ENCODE results near the gene DIS3L. TPM values are rescaled to one million over a fixed set of nuclear protein-coding genes. Genes with fewer than 3 reads are reported as not detected.

The DIS3L gene
- total and polyA plus RNA-seq, 2 donors (not counting 3 experiments of a cell fraction or from before 2014, with no cell fraction given), result 7.8 to 27.9 TPM

GRCh38 chr15:66309828-66310227 lies 16.5 kb downstream of the DIS3L start:
- CTCF ChIA-PET, result no interaction called here

More at GRCh38 chr15:66309828-66310227, 16.5 kb downstream of the DIS3L start:
- no peak overlapping the region for H3K4me3 ChIP-seq (replicated peaks in 1 of 3; ENCODE audit: insufficient read depth in 1 of 3, low read depth in 1 of 3, low read length in 3 of 3)
- no peaks in the 10 kb centered on the region for H3K9me3 ChIP-seq (replicated peaks; ENCODE audit: control insufficient read depth, insufficient read depth, low read length)
- H2AFZ ChIP-seq (ENCODE audit: low read depth, low read length), result no peak overlapping the region
- dilution Hi-C loops (cut with MboI; ENCODE audit: extremely low pct_ligation_motif_present, low sequenced_read_pairs), result loop anchor here (25.0 kb wide), 1 partner anchor 102 kb away; no protein-coding TSS in a partner anchor
- DNase-seq (ENCODE audit: low read depth, low spot score) (no peak), FAIRE-seq (no peak)
- H3K9me1 ChIP-seq (replicated peaks; ENCODE audit: control insufficient read depth, extremely low read depth, insufficient read depth, low read length), result no peaks in the 10 kb centered on the region
- H3K79me2 ChIP-seq (ENCODE audit: control insufficient read depth, insufficient read depth, low read length), result no peaks in the 10 kb centered on the region
- TF ChIP-seq POLR2A (IDR thresholded peaks at IDR 0.05; ENCODE audit: low read depth, low read length) (no peak), JUN (IDR thresholded peaks at IDR 0.05; ENCODE audit: borderline replicate concordance, insufficient read depth, insufficient read length, low read depth) (no peak), EZH2 (IDR thresholded peaks at IDR 0.05; ENCODE audit: borderline replicate concordance, low read depth, low read length, severe bottlenecking) (no peak), GATA2 (IDR thresholded peaks at IDR 0.05; ENCODE audit: insufficient read depth, insufficient read length, low read depth, low read length) (no peak), MYC (IDR thresholded peaks at IDR 0.05; ENCODE audit: low read depth, low read length) (no peak), CTCF (IDR thresholded peaks at IDR 0.05; ENCODE audit: extremely low read depth in 1 of 2, insufficient read depth in 1 of 2, low read depth in 1 of 2, low read length in 2 of 2) (no peak), POLR2AphosphoS5 (IDR thresholded peaks at IDR 0.05; ENCODE audit: insufficient read depth, low read depth, low read length) (no peak), MAX (IDR thresholded peaks at IDR 0.05; ENCODE audit: insufficient read depth, insufficient read length) (no peak), FOS (IDR thresholded peaks at IDR 0.05; ENCODE audit: borderline replicate concordance, insufficient read depth, low read length) (no peak)
- POLR2A ChIA-PET, result no interaction called here
- H3K27ac ChIP-seq (ENCODE audit: insufficient read depth, low read depth, low read length), result no peak overlapping the region
- H3K9ac ChIP-seq (replicated peaks; ENCODE audit: extremely low read depth, insufficient read depth, low read length), result no peak overlapping the region
- H3K4me1 ChIP-seq (ENCODE audit: control insufficient read depth, extremely low read depth, insufficient read depth, low read length), result no peaks in the 10 kb centered on the region
- no peaks in the 10 kb centered on the region for H4K20me1 ChIP-seq (replicated peaks; ENCODE audit: control insufficient read depth, extremely low read depth, insufficient read depth, low read length)
- peaks cover 0 to 5% of the 10 kb centered on the region in 2 experiments for H3K36me3 ChIP-seq (ENCODE audit: control insufficient read depth in 2 of 2, extremely low read depth in 1 of 2, insufficient read depth in 2 of 2, low read length in 2 of 2)
- H3K4me2 ChIP-seq (ENCODE audit: insufficient read depth, low read length), result no peak overlapping the region
- intact Hi-C loops (cut with micrococcal nuclease), result no loop called here
- BruUV-seq (replicated peaks), result no TSS peak
- H3K27me3 ChIP-seq (ENCODE audit: control insufficient read depth in 2 of 2, insufficient read depth in 2 of 2, low read length in 2 of 2), result no peaks in the 10 kb centered on the region
